ENCODE measurements around the gene ISM1. TPM values are rescaled to one million over a fixed set of nuclear protein-coding genes. Genes with fewer than 3 reads are reported as not detected.

The ISM1 gene
- total and polyA plus RNA-seq, 9 donors, result 0.10 to 3.6 (median 0.31) TPM; not detected in 1

DNA sequence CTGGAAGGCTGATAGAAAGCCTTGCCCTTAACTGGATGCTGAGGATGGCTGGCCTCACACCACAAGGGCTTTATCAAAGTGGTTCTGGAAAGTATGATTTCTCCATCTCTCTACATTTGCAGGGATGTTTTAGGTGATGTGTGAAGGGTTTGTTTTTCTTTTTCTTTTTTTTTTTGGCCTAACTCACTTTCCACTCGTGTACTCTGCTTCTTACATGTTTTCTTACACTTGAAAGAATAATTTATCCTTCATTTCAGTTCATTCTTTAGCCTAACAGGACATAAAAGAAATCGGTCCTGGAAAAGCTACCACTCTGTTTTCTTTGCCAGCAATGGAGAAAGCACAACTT, 41.2 kb downstream of the ISM1 start:
- no peak for DNase-seq
- 35 to 55% (median 50%) methylated on average over 2 of the region's 2 CpGs for WGBS, 3 donors
- Histone ChIP-seq H3K27ac (no peak overlapping the region), H3K9me3 (no peaks in the 10 kb centered on the region), H3K27me3 (no peaks in the 10 kb centered on the region), H3K4me3 (no peak overlapping the region), H3K4me1 (ENCODE audit: insufficient read depth) (no peaks in the 10 kb centered on the region), H3K36me3 (no peaks in the 10 kb centered on the region)
- TF ChIP-seq, protein P1, sequence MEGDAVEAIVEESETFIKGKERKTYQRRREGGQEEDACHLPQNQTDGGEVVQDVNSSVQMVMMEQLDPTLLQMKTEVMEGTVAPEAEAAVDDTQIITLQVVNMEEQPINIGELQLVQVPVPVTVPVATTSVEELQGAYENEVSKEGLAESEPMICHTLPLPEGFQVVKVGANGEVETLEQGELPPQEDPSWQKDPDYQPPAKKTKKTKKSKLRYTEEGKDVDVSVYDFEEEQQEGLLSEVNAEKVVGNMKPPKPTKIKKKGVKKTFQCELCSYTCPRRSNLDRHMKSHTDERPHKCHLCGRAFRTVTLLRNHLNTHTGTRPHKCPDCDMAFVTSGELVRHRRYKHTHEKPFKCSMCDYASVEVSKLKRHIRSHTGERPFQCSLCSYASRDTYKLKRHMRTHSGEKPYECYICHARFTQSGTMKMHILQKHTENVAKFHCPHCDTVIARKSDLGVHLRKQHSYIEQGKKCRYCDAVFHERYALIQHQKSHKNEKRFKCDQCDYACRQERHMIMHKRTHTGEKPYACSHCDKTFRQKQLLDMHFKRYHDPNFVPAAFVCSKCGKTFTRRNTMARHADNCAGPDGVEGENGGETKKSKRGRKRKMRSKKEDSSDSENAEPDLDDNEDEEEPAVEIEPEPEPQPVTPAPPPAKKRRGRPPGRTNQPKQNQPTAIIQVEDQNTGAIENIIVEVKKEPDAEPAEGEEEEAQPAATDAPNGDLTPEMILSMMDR (IDR thresholded peaks at IDR 0.05), result no peak
- TF ChIP-seq POLR2A (IDR thresholded peaks at IDR 0.05) (no peak), EP300 (IDR thresholded peaks at IDR 0.05) (no peak)
- intact Hi-C loops (cut with DNase I), result no loop called here

DNA sequence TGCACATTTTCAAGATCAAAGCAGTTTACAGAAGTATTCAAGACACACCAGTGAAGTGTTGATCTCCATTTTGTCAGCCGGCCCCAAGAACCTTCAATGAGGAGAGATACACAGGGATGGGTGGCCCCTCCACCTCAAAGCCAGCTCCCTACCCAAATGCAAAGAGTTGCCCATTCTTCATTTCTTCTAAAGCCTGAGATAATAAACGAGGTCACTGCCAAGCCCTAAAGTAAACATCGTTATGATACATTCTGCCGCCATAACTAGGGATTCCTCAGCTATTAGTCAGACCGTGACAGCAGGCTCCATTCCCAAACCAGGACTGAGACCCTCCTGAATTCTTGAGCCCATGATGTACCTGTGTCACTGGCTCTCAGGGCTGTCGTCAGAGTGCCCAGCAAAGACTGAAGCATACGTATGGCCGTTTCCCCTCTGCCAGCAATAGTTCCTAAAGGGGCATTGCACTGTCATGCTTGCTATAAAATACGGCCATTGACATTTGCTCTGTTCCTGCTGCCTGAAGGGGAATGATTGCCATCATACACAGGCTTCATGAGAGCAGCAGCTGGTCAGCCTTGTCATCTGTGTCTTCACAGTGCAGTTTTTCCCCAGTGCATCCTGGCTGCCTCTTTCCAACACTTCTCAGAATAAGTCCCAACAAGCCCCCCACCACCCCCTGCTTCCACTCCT, 41.7 kb downstream of the ISM1 start:
- Histone ChIP-seq H3K27ac (no peak overlapping the region), H3K4me1 (ENCODE audit: insufficient read depth) (no peaks in the 10 kb centered on the region), H3K4me3 (no peak overlapping the region), H3K9me3 (no peaks in the 10 kb centered on the region), H3K36me3 (no peaks in the 10 kb centered on the region), H3K27me3 (no peaks in the 10 kb centered on the region)
- intact Hi-C loops (cut with DNase I), result no loop called here
- WGBS, 3 donors, result 44 to 61% (median 48%) methylated on average over 8 to 9 of the region's 9 CpGs
- TF ChIP-seq, protein P1 (IDR thresholded peaks at IDR 0.05), result no peak
- DNase-seq, result no peak

DNA sequence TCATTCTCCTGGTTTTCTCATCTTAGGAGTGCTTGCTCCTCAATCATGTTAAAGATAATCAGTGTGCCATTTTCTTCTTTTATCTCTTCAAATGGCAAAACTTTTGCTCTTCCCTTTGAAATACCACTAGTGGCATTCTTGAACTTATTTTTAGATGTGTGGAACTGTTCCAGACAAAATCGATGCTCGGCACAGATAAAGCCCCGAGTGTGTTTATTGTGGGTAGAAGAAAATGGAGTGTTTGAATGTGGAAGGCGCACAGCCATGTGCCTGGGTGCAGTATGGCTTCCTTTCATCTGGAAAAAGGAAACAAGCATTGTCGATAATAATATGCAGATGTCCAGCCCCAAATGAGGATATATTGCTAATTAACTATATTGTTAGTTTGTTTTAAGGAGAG, 42.4 kb downstream of the ISM1 start:
- TF ChIP-seq, protein P1 (IDR thresholded peaks at IDR 0.05), result no peak
- TF ChIP-seq EP300 (IDR thresholded peaks at IDR 0.05), result no peak
- TF ChIP-seq POLR2A (IDR thresholded peaks at IDR 0.05), result no peak
- Histone ChIP-seq H3K4me3 (no peak overlapping the region), H3K27ac (no peak overlapping the region), H3K27me3 (no peaks in the 10 kb centered on the region), H3K36me3 (no peaks in the 10 kb centered on the region), H3K9me3 (no peaks in the 10 kb centered on the region), H3K4me1 (ENCODE audit: insufficient read depth) (no peaks in the 10 kb centered on the region)
- DNase-seq, result no peak
- 67 to 76% (median 68%) methylated on average over 5 of the region's 5 CpGs for WGBS, 3 donors
- intact Hi-C loops (cut with DNase I), result no loop called here

DNA sequence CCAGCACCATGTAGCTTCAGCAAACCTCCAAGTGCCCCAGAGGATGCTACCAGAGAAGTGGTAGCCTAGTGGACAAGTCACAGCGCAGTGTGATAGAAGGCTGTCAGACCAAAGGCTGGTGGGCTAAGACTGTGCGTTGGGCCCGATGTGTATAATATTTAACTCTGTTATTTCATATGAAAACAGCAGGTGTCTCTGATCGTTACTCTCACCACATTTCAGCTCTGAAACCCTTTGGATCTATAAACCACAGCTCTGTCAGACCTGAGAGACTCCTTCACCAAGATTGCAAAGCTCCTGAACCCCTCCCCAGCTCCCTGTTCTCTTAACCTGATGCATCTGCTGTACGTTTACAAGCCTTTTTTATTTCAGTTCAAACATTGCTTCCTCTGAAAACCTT, 43.8 kb downstream of the ISM1 start:
- Histone ChIP-seq H3K4me1 (ENCODE audit: insufficient read depth) (no peaks in the 10 kb centered on the region), H3K36me3 (no peaks in the 10 kb centered on the region), H3K27ac (no peak overlapping the region), H3K9me3 (no peaks in the 10 kb centered on the region), H3K27me3 (no peaks in the 10 kb centered on the region), H3K4me3 (no peak overlapping the region)
- no peak for DNase-seq
- intact Hi-C loops (cut with DNase I), result no loop called here
- no peak for TF ChIP-seq POLR2A (IDR thresholded peaks at IDR 0.05)
- TF ChIP-seq, protein P1 (IDR thresholded peaks at IDR 0.05), result no peak
- 87 to 91% (median 90%) methylated on average over 5 of the region's 5 CpGs for whole genome bisulfite sequencing, 3 donors
